GM19238 (cell line): ENCODE results near the gene ETFRF1.

Experiments used
- DNase-seq: peaks from one replicate; pipeline ENCODE4 v3.0.0; 2011; ENCODE audit warnings: low spot score; ENCODE audit not compliant: insufficient read length

ETFRF1 gene

GRCh38 chr12:25195056-25195971, at the start of gene ETFRF1, which contains the start of gene DNAI7:
Gene ETFRF1, plus strand, starts transcription at chr12:25195237. Its CDS starts 8,720 bp downstream, at chr12:25203957.
Gene DNAI7, minus strand, starts transcription at chr12:25195160. Its CDS starts 82 bp downstream, at chr12:25195078.
- peak; percentile 74 for DNase-seq

GRCh38 chr12:25146686-25147085, 48.4 kb upstream of the ETFRF1 start:
- no peak for DNase-seq

- no peak for DNase-seq
These were observed 43.6 kb upstream of the ETFRF1 start for GRCh38 chr12:25151476-25151875.

GRCh38 chr12:25152055-25152454, 43.0 kb upstream of the ETFRF1 start:
- no peak for DNase-seq

- peak; percentile 10 for DNase-seq
These were observed 39.9 kb upstream of the ETFRF1 start for GRCh38 chr12:25155022-25155576.

- no peak for DNase-seq
These were observed 39.0 kb upstream of the ETFRF1 start for GRCh38 chr12:25156061-25156460.

- no peak for DNase-seq
These were observed 32.2 kb upstream of the ETFRF1 start for GRCh38 chr12:25162866-25163265.

GRCh38 chr12:25182765-25183164, 12.3 kb upstream of the ETFRF1 start:
- no peak for DNase-seq

GRCh38 chr12:25184132-25184531, 10.9 kb upstream of the ETFRF1 start:
- no peak for DNase-seq

GRCh38 chr12:25186038-25186787, 8.8 kb upstream of the ETFRF1 start:
- no peak for DNase-seq

GRCh38 chr12:25186788-25187402, 8.1 kb upstream of the ETFRF1 start:
- no peak for DNase-seq

- no peak for DNase-seq
These were observed 7.3 kb upstream of the ETFRF1 start for GRCh38 chr12:25187781-25188180.

GRCh38 chr12:25189656-25190055, 5.4 kb upstream of the ETFRF1 start:
- no peak for DNase-seq

GRCh38 chr12:25190793-25191192, 4.2 kb upstream of the ETFRF1 start:
- DNase-seq = no peak

- no peak for DNase-seq
These were observed 823 bp upstream of the ETFRF1 start for GRCh38 chr12:25194214-25194613.

- DNase-seq = no peak
These were observed 348 bp upstream of the ETFRF1 start for GRCh38 chr12:25194722-25195055.

GRCh38 chr12:25197608-25198007, 2.6 kb downstream of the ETFRF1 start:
- no peak for DNase-seq

- no peak for DNase-seq
These were observed 5.7 kb downstream of the ETFRF1 start for GRCh38 chr12:25200703-25201102.

- no peak for DNase-seq
These were observed 7.1 kb downstream of the ETFRF1 start for GRCh38 chr12:25202137-25202536.

- DNase-seq = no peak
These were observed 12.4 kb downstream of the ETFRF1 start for GRCh38 chr12:25207411-25207810.

GRCh38 chr12:25207846-25208245, 12.8 kb downstream of the ETFRF1 start:
- DNase-seq = no peak

GRCh38 chr12:25208554-25208953, 13.5 kb downstream of the ETFRF1 start:
- no peak for DNase-seq
